ENCODE measurements around the gene ACP5. TPM values are rescaled to one million over a fixed set of nuclear protein-coding genes. Genes with fewer than 3 reads are reported as not detected.

ACP5 gene
- total RNA-seq, 1 experiment from 2014 or later = 3.5 TPM

DNA sequence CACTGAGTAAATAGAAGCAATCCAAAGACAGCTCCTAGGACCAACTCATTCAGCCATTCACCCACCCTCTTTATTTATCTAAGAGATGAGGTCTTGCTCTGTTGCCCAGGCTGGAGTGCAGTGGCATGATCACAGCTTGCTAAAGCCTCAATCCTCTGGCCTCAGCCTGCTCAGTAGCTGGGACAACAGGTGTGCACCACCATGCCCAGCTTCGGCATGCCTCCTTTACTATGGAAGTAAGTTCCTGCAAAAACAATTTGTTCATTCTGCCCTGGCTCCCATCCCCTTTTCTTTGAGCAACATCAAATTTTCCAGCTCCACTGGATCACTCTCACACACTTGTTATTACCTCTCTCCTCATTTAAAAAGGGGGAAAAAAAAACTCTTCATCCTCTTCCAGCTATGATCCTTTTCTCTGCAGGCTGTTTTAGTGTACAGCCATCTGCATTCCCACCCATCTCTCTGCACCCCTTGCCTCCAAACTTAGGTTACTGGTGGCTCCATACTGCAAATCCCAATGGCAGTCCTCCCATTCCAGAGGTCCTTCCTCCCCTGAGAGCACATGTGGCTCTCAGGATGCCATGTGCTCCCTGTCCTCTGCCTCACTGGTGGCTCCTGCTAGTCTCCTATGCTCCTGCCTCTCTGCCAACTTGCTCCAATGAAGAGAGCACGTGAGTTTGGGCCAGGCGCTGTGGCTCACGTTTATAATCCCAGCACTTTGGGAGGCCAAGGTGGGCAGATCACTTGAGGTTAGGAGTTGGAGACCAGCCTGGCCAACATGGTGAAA lies 20.6 kb downstream of the ACP5 start:
- no peak for TF ChIP-seq CTCF (conservative IDR thresholded peaks at IDR 0.05)
- TF ChIP-seq EZH2 (IDR thresholded peaks at IDR 0.05; ENCODE audit: low read depth) = no peak
- BruUV-seq (replicated peaks) = no TSS peak
- ChIA-PET POLR2A (ENCODE audit: unreplicated experiment) (no interaction called here), CTCF (interaction anchor here (0.5 kb wide), 1 partner anchor 173 kb away, joined by 3 read pairs; the partner anchor contains the start of gene EPOR)
- Histone ChIP-seq H2AFZ (no peak overlapping the region), H3K9me3 (ENCODE audit: insufficient read depth, low read depth) (no peaks in the 10 kb centered on the region), H3K79me2 (ENCODE audit: low read depth) (peaks cover 57% of the 10 kb centered on the region), H3K9me2 (ENCODE audit: insufficient read depth) (no peaks in the 10 kb centered on the region), H3K4me2 (no peak overlapping the region), H3F3A (ENCODE audit: insufficient read depth, low read depth) (peaks cover 17% of the 10 kb centered on the region; the same call in 1 of the 2 replicates), H3K4me1 (replicated peaks; ENCODE audit: insufficient read depth) (peaks cover 11% of the 10 kb centered on the region; the same call in 1 of the 2 replicates), H3K4me3 (no peak overlapping the region), H3K36me3 (ENCODE audit: low read depth) (0 out of 2 replicates have a peak, but pooled peaks cover 11% of the 10 kb centered on the region), H3K27me3 (ENCODE audit: insufficient read depth, low read depth) (no peaks in the 10 kb centered on the region), H3K27ac (no peak overlapping the region), H4K20me1 (ENCODE audit: insufficient read depth) (peaks cover 24% of the 10 kb centered on the region)
- no peak for DNase-seq
- intact Hi-C loops (cut with micrococcal nuclease; ENCODE audit: unreplicated experiment) = no loop called here

DNA sequence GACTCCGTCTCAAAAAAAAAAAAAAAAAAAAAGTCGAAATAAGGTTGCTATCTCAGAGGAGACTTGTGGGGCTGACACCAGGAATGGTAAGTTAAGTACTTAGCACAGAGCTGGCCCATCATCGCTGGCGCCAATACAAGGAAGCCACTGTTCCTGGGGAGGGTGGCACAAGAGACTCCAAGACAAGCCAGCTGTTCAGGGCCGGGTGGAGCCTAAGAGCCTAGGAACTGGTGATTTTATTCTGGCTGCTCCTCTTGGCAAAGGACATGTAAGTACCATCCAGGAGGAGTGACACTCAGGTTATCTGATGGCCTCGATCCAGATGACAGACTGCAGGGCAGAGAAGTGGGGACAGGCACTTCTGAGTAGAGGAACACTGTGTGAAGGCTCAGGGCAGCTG lies 22.2 kb downstream of the ACP5 start:
- H3K36me3 ChIP-seq (ENCODE audit: low read depth) = 0 out of 2 replicates have a peak, but pooled peaks cover 11% of the 10 kb centered on the region
- peaks cover 24% of the 10 kb centered on the region for H4K20me1 ChIP-seq (ENCODE audit: insufficient read depth)
- ChIA-PET POLR2A (ENCODE audit: unreplicated experiment) (no interaction called here), CTCF (interaction anchor here (0.7 kb wide), 1 partner anchor 305 kb away, joined by 7 read pairs; no protein-coding TSS in a partner anchor)
- H3K9me2 ChIP-seq (ENCODE audit: insufficient read depth) = no peaks in the 10 kb centered on the region
- H3K79me2 ChIP-seq (ENCODE audit: low read depth) = peaks cover 51% of the 10 kb centered on the region
- no TSS peak for BruUV-seq (replicated peaks)
- intact Hi-C loops (cut with micrococcal nuclease; ENCODE audit: unreplicated experiment) = no loop called here
- H3K27ac ChIP-seq = no peak overlapping the region
- DNase-seq = no peak
- no peaks in the 10 kb centered on the region for H3K9me3 ChIP-seq (ENCODE audit: insufficient read depth, low read depth)
- H3K27me3 ChIP-seq (ENCODE audit: insufficient read depth, low read depth) = no peaks in the 10 kb centered on the region
- H3K4me1 ChIP-seq (replicated peaks; ENCODE audit: insufficient read depth) = peaks cover 9% of the 10 kb centered on the region; the same call in 1 of the 2 replicates
- TF ChIP-seq EZH2 (IDR thresholded peaks at IDR 0.05; ENCODE audit: low read depth) (no peak), CTCF (conservative IDR thresholded peaks at IDR 0.05) (no peak)
- no peak overlapping the region for H3K4me2 ChIP-seq
- peaks cover 10% of the 10 kb centered on the region; the same call in 1 of the 2 replicates for H3F3A ChIP-seq (ENCODE audit: insufficient read depth, low read depth)
- H2AFZ ChIP-seq = no peak overlapping the region
- no peak overlapping the region for H3K4me3 ChIP-seq

GRCh38 chr19:11554160-11554559 lies 23.3 kb downstream of the ACP5 start:
- Histone ChIP-seq H3K27ac (no peak overlapping the region), H3F3A (ENCODE audit: insufficient read depth, low read depth) (peaks cover 5% of the 10 kb centered on the region; the same call in 1 of the 2 replicates), H3K9me3 (ENCODE audit: insufficient read depth, low read depth) (no peaks in the 10 kb centered on the region), H3K4me1 (replicated peaks; ENCODE audit: insufficient read depth) (peaks cover 6% of the 10 kb centered on the region; the same call in 1 of the 2 replicates), H3K79me2 (ENCODE audit: low read depth) (peaks cover 42% of the 10 kb centered on the region), H4K20me1 (ENCODE audit: insufficient read depth) (peaks cover 24% of the 10 kb centered on the region), H2AFZ (no peak overlapping the region), H3K4me2 (no peak overlapping the region), H3K27me3 (ENCODE audit: insufficient read depth, low read depth) (no peaks in the 10 kb centered on the region), H3K9me2 (ENCODE audit: insufficient read depth) (no peaks in the 10 kb centered on the region), H3K4me3 (no peak overlapping the region), H3K36me3 (ENCODE audit: low read depth) (0 out of 2 replicates have a peak, but pooled peaks cover 11% of the 10 kb centered on the region)
- no peak for DNase-seq
- TF ChIP-seq CTCF (conservative IDR thresholded peaks at IDR 0.05) = no peak
- no peak for TF ChIP-seq EZH2 (IDR thresholded peaks at IDR 0.05; ENCODE audit: low read depth)
- intact Hi-C loops (cut with micrococcal nuclease; ENCODE audit: unreplicated experiment) = no loop called here
- CTCF ChIA-PET = no interaction called here
- POLR2A ChIA-PET (ENCODE audit: unreplicated experiment) = interaction anchor here (0.5 to 0.6 kb wide), 2 partner anchors 41 to 655 kb away, joined by 4 to 9 read pairs; no protein-coding TSS in a partner anchor
- no TSS peak for BruUV-seq (replicated peaks)

All from PC-9 (cell line).